Measurements from ENCODE around the gene TAF4B.

The TAF4B gene

DNA sequence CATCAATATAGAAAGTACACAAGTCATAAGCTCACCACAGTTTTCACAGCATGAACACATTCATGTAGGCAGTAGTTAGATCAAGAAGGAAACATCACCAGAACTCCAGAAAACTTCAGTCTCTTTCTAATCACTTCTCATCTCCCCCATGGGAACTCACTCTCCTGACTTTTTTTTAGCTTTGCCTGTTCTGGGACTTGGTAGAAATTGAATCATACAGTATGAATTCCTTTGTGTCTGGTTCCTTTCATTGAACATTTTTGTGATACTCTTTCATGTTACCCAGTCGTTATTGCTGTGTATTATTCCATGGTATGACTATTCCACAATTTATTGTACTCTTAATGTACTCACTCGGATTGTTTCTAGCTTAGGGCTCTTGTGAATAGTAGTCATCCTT, 160.2 kb downstream of the TAF4B start:
- DNase-seq = no peak

GRCh38 chr18:26394047-26394654, 167.9 kb downstream of the TAF4B start:
- DNase-seq = no peak

GRCh38 chr18:26397019-26397418, 170.8 kb downstream of the TAF4B start:
- DNase-seq = no peak

- no peak for DNase-seq
Observed at GRCh38 chr18:26403491-26403890, 177.2 kb downstream of the TAF4B start.

- no peak for DNase-seq
Observed at GRCh38 chr18:26405190-26405801, 179.1 kb downstream of the TAF4B start.

DNA sequence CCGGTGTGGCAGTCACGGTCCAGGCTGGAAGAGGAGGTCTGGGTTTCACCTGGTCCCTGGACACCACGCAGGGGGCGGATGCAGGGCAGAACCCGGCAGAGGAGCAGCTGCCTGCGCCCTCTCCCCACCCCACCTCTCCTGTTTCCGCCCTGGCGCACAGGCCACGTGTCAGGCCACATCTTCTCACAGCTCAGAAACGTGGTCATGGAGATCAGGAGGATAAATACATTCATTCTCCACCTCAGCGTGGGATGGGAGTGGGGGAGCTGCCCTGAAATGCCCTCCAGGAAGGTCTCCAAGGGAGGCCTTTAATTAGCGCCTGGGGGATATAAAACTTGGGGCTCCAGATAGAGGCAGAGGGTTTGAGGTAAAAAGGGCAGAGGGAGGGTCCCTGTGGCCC, 180.1 kb downstream of the TAF4B start:
- DNase-seq = no peak

DNA sequence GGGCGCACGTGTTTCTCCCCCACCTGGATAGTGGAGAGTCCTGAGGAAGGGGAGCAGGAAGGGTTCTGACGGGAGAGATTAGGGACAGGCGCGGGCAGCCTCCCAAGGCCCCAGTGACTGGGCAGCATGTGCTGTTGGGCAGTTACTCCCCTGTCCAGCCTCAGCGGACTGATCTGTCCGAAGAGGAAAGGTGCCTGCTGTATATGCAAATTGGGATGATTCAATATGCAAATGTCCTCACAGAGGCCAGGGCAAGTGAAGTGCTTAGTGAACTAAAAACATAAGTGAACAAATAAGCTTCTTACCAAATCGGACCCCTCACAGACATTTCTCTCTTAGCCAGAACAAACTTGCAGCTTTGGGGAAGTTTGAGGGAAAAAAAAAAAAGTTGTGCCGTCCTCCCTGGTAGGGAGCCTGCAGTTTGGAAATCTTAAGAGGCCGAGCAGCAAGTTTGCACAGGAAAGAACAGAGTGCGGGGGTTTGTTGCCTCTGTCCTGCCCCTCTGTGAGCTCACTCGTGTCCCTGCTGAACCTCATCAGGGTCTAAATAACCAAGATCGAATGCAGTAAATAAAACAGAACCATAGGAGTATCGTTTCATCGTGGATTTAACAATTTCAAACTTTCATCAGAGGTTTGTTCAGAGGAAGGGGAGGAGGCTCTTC, 180.7 kb downstream of the TAF4B start:
- no peak for DNase-seq

DNA sequence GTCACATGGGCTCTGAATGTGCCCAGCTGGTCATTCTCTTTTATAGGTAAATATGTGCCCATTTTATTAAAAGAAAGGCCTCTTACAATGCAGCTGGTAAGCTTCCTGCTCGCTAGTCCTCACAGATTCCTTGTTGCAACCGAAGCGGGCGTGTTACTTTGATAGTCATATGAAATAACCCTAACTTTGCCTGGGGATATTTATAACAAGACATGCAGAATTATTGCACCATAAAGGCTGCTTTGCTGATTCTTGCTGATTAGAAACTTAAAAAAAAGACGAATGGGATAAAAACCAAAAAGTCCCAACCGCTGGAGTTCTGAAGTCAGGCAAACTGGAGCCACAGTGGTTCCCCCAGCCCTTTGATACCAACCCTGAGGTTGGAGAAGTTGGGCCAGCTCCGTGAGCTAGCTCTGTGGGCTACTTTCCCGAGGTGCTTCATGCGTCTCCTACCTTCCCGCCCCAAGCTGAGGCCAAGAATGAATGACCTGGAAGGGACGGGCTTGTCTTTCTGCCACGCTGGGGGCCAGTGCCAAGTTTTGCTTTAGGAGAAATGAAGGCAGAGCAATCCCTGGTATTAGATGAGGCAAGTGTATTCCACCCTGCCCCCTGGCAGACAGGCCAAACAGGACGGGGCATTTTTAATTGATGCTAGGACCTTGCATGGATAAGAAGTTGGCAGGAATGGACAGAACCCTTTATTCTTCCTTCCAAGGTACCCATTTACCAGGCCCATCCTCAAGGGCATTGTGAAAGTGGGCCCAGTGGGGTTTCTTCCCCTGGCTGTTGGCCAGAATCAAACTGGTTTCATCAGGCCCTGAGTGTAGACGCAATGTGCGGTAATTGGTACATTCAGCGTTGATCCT, 181.7 kb downstream of the TAF4B start:
- DNase-seq = no peak

DNA sequence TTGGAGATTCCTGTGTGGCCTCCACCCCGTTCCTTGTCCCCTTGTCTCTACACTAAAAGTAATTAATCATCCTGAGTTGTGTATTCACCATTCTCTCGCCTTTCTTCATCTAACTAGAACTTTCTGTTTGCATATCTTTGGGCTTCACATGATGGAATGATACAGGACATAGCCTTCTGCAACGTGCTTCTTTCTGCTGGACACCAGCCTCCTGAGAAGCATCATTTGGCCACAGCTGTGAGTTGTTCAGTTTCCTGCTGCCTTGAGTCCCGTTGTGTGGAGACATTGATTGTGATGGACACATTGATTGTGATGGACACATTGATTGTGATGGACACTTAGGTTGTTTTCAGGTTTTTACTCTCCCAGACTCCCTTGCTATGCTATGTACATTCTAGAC, 182.8 kb downstream of the TAF4B start:
- no peak for DNase-seq

DNA sequence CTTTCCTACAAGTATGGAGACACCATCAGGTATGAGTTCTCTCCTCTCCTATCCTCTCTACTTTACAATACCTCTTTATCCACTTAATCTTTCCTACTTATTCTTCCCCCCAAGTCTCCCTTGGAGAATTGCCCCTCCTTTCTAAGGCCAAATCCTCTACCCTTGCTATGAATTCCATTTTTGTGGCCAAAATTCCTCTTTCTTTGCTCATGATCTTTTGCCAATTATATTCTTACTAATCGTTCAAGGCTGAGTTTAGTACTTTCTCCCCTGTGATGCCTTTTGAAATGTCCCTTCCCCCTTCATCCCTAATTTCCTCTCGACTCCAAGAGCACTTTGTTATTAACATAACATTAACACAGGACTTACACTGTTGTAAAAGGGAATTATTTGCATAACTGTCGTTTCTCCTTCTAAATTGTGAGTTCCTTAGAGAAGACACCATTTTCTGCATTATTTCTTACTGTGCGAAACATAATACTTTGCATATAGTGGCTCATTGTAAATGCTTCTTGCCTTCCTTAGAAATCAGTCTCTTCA, 188.7 kb downstream of the TAF4B start:
- DNase-seq = no peak

GRCh38 chr18:26415631-26416030, 189.4 kb downstream of the TAF4B start:
- no peak for DNase-seq

- no peak for DNase-seq
Observed at GRCh38 chr18:26416652-26417150, 190.5 kb downstream of the TAF4B start.

DNA sequence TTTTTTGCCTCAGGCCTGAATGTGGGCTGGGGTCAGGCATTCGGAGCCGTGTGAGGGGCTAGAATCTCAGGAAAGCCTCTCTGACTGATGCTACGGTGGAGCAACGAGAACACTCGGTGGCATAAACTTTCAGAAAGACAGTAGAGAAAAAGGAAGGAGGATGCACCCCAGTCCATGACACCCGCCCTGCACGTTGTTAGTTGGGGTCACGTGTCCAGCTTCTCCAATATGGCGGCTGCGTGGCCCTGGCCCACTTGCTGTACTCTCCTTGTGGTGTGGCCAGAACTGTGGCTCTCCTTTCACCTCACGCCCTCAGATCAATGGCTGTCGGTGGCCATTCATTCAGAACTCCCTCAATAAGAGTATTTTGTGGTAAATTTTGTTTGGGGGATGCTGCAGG, 190.9 kb downstream of the TAF4B start:
- no peak for DNase-seq

- no peak for DNase-seq
Observed at GRCh38 chr18:26418225-26418624, 192.0 kb downstream of the TAF4B start.

DNA sequence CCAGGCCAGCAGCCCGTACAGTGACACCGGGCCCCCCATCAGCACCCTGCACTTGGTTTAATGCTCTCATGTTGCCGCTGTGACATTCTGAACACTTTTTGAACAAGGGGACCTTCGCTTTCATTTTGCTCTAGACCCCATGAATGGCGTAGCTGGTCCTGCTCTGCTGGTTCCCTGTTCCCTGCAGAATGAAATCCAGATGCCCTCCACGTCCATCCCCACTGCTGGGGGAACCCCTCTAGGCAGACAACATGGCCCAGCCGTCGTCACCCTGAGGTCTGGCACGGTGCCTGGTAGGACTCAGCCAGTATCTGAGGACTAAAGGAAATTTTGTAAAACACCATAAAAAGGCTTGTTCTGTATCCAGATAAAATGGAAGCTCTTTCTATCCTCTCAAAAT, 193.5 kb downstream of the TAF4B start:
- DNase-seq = no peak

DNA sequence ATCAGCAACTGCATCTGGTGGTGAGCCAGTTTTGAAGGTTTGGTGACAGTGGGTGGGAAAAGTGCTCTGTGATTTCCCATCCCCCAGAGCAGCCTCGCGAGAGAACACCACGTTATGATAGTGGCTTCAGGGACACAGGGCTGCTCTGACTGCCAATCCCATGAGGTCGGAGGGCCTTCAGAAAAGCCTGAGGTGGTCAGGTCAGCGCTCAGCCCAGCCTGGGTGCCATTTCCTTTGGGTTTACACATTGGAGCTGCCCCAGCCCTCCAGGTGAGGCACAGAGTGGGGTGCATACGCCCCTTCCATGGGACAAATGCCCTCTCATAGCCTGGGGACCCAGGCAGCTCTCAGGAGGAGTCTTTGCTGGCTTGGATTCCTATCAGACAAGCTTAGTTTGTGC, 195.3 kb downstream of the TAF4B start:
- no peak for DNase-seq

- DNase-seq = no peak
Observed at GRCh38 chr18:26421931-26422330, 195.7 kb downstream of the TAF4B start.

DNA sequence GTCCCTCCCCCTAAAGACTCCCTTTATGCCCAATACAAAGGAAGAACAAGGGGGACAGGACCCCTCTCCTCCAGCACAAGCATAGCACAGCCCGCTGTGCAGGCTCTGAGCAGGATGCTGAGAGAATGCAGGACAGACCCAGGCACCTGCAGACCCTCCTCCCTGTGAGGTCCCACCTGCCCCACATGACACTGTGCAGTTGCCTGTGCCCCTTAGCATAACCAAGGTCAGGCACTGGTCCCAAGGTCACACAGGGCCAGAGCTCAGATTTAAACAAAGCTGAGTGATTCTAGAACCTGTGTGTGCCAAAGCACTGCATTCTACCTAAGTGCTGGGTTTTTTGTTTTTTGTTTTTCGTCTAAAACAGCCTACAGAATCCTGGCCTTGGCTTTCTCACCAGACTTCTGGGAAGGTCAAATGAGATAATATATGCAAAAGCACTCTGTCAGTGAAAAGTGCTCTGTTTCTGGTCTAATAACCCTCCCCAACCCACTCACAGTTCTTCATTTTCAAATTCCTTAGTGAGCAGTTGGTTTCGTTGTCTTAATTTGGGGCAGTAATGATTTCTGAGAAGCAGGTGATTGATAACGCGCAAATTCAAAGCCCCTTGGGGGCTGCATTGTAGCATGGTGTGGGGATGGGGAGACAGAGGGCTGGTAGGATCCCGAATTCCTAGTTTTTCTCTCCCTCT, 196.4 kb downstream of the TAF4B start:
- DNase-seq = no peak

DNA sequence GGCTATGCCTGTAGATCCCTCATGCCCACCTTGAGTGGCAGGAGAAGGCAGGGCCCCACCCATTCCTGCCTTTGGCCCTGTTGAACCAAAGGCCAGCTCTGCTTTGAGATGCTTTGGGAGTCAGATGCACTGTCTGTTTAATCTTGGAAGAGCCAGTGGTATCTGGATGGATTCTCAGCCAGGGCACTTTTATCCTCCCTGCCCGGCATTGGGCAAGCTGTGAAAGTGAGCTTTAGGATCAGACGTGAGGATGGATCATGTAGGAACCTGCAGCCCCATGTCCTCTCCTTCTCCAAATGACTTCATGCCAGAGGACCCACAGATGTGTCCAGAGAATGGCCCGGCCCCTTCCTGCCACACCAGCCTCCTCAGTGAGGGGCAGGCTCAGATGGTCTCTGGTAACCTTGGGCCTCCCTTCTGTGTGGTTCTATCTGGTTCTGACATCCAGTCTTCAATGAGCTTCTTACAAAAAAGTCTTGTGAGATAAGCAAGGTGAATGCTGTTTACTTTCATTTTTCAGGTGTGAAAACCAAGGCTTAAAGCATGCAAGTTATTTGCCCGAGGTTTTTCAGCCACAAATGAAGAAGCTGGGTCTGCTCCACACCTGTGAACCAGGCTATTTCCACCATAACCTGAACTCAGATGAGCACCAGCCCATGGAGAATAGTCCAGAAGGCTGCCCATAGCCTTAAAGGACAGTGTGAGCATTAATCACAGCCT, 198.3 kb downstream of the TAF4B start:
- DNase-seq = no peak

GRCh38 chr18:26425148-26425531, 198.9 kb downstream of the TAF4B start:
- DNase-seq = no peak

DNA sequence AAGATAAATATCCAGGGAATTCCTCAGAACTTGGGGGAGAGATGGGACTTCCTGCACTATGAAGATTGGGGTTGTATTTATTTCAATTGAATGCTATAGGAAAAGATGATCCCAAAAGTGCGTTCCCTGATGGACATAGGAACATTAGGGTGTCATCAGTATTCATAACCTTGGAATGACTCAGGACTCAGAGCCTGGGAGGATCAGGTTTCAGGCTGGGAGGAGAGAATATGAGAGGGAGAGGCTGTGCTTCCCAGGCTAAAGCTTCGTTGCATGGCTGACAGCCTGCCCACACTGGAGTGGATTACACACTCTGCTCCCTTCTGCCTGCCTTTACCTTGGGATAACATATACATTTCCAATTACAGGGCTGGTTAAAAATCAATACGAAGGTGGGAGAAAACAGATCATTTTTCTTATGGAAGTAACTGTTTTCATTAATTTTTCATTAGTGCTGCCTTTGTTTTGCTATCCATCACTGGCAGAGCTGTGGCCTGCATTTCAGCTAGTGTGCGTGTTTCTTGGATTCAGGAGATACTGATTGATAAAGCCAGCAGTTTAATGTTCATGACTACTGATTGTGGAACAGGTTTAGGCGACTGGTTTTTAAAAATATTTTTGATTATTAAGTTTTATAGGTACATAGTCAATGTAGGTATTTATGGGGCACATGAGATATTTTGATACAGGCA, 203.4 kb downstream of the TAF4B start:
- no peak for DNase-seq

All from CD4-positive, alpha-beta T cell treated with Interleukin-12 subunit alpha and Interleukin-12 subunit beta, for 1 hour (primary cell).